Activated CD8-positive, alpha-beta memory T cell treated with anti-CD3 and anti-CD28 coated beads, Interleukin-2, amount 50 U/mL, for 1 hour (primary cell): ENCODE data around the gene TMEM219.
"Not testable (repeated sequence)": the region's sequence is repeated elsewhere in the genome, so short reads cannot be mapped to it uniquely, and the experiment has no call there.

ENCODE experiments used
- DNase-seq: peaks from one replicate; pipeline ENCODE4 v3.0.0-alpha.2; 2020; ENCODE audit errors: extremely low read depth

Gene TMEM219

GRCh38 chr16:29951625-29952365, 10.1 kb upstream of the TMEM219 start:
- no peak for DNase-seq

DNA sequence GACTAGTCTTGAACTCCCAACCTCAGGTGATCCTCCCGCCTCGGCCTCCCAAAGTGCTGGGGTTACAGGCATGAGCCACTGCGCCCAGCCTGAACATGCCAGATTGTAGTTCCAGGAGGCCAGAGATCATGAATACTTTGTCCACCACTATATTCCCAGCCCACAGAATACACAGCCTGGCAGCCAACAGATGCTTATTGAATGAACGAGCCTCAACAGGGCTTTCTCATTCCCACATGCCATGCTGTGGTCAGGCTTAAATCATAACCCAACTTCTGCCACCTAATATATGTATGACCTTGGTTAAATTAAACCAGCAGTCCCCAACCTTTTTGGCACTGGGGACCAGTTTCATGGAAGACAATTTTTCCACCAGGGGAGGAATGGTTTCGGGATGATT, 3.1 kb upstream of the TMEM219 start:
- DNase-seq = no peak

GRCh38 chr16:29959293-29959692, 2.6 kb upstream of the TMEM219 start:
- DNase-seq = no peak

DNA sequence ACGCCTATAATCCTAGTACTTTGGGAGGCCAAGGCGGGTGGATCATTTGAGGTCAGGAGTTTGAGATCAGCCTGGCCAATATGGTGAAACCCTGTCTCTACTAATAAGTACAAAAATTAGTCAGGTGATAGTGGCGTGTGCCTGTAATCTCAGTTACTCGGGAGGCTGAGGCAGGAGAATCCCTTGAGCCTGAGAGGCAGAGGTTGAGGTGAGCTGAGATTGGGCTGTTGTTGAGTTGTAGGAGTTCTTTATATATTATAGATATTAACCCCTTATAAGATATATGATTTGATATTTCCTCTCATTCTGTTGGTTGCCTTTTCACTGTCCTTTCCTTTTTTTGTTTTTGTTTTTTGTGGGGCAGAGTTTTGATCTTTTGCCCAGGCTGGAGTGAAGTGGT, 2.1 kb upstream of the TMEM219 start:
- DNase-seq = not testable (repeated sequence)

- no peak for DNase-seq
Observed at GRCh38 chr16:29961127-29961478, 776 bp upstream of the TMEM219 start.

DNA sequence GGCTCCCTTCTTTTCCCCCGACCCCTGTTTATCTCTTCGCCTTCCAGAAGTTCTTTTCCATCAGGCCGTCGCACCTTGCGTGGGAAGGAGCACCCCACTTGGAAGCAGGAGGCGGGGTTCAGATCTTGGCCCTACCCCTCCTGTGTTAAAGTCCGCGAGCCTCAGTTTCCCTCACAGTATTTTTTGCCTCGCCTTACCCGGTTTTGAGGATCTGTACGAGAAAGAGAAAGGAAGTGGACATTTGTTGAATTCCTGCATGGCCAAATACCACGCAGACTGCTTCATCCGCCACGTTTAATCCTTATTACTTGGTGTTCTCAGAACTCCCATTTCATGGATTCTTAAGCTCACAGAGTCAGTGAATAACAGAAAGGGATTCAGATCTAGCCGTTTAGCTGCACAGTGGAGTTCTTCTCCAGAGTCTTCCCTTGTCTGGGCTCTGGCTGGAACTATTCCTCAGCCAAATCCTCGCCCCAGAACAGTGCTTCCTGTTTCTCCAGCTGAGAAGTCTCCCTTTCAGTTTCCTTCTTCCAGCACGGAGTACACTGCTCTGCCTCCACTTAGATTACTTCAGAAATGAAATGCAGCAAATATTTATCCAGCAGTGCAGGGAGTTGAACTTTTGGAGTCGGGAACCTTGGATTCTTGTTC, 590 bp downstream of the TMEM219 start:
- DNase-seq = no peak

DNA sequence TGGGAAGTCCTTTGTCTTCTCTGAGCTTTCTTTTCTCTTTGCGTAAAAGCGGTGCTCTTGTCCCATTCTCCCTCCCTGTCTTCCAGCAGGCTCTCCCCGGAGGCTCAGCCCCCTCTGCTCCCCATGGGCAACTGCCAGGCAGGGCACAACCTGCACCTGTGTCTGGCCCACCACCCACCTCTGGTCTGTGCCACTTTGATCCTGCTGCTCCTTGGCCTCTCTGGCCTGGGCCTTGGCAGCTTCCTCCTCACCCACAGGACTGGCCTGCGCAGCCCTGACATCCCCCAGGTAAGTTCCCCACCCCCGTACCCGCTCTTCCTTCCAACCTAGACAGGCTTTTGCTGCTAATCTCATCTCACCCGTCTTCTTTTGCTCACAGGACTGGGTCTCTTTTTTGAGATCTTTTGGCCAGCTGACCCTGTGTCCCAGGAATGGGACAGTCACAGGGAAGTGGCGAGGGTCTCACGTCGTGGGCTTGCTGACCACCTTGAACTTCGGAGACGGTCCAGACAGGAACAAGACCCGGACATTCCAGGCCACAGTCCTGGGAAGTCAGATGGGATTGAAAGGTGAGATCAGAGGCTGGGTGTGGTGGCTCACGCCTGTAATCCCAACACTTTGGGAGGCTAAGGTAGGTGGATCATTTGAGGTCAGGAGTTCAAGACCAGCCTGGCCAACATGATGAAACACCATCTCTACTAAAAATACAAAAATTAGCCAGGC, 1.3 kb downstream of the TMEM219 start:
- no peak for DNase-seq

- DNase-seq = no peak
Observed at GRCh38 chr16:29968205-29968604, 6.3 kb downstream of the TMEM219 start.

DNA sequence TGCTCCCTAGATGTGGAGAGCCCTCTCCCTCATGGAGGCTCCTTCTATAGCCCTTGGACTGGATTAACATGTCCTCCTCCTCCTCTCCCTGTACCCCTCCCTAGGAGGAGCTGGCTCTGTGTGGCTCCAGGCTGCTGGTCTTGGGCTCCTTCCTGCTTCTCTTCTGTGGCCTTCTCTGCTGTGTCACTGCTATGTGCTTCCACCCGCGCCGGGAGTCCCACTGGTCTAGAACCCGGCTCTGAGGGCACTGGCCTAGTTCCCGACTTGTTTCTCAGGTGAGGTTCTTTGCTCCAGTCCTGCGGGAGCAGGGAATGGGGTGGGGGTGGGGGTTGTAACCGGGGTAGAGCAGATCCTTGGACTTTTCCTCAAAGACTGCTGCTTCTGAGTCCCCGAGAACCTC, 9.4 kb downstream of the TMEM219 start:
- DNase-seq = no peak

DNA sequence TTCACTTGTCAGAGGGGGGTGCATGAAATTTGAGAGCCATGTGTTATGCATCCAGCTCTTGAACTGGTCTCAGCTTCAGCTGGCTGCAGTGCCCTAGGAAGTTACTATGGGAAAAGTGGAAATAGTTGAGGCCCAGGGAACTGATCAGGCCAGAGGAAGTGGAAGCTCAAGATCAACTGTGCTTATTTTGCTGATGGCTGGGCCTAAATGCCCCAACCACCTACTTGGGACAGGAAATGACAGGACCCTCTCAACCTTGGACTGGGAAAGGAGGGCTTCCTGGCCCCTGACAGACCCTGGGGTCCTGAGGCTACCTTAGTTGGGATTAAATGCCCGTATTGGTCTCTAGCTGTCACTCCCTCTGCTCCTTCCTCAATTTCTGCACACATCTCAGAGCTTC, 10.6 kb downstream of the TMEM219 start:
- no peak for DNase-seq

GRCh38 chr16:29972992-29973383, 11.1 kb downstream of the TMEM219 start:
- DNase-seq = no peak

- DNase-seq = peak; percentile 83
Observed at GRCh38 chr16:29973384-29974246, 11.7 kb downstream of the TMEM219 start, which contains the start of gene TAOK2. Gene TAOK2 (plus strand): TSS chr16:29973868. CDS start chr16:29977773, 3,905 bp downstream.

GRCh38 chr16:29974291-29975133, 12.6 kb downstream of the TMEM219 start:
- no peak for DNase-seq

GRCh38 chr16:29975134-29975538, 13.3 kb downstream of the TMEM219 start:
- no peak for DNase-seq

DNA sequence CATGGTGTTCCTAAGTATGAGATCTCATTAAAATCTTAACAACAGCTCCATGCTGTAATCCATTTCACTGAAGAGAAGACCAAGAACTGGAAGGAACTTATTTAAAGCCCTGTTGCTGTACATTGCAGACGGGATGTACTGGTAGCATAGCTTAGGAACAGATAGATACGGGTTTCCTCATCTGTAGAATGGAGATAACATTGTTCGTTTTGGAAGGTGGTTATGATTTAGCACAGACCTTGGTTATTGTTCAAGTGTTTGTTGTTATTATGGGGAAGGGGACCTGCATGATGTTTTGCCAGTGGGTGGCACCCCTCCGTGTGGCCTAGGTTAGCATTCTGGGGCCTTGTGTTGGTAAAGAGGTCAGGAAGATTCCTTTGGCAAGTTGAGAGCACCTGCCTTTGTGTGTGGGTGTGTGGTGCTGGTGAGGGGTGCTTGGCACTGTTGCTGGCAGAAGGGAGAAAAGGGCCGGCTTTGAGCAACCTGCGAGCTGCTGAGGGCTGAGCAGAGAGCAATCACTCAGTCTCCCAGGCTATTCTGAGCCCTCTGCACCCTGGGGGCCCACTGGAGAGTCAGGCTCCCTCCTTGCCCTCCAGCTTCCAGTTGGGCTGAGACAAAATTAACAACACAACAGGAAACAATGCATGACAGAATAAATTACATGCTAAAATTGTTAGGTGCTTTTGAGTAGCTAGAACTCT, 14.1 kb downstream of the TMEM219 start:
- DNase-seq = no peak

GRCh38 chr16:29977063-29977825, 15.4 kb downstream of the TMEM219 start:
- no peak for DNase-seq

- DNase-seq = no peak
Observed at GRCh38 chr16:29978081-29978480, 16.2 kb downstream of the TMEM219 start.

- no peak for DNase-seq
Observed at GRCh38 chr16:29978564-29979270, 16.8 kb downstream of the TMEM219 start.
